ES-I3 (cell line): ENCODE results near the gene GSK3A.
"Not testable (repeated sequence)": the region's sequence is repeated elsewhere in the genome, so short reads cannot be mapped to it uniquely, and the experiment has no call there.

Experiments used
- H3K36me3 ChIP-seq: 2 replicates; pipeline ENCODE4 v1.6.1; 2013; ENCODE audit warnings: mild to moderate bottlenecking, low read length, control low read depth, moderate library complexity; ENCODE audit not compliant: insufficient read depth
- H3K4me1 ChIP-seq: 2 replicates; pipeline ENCODE4 v1.6.1; 2013; ENCODE audit warnings: mild to moderate bottlenecking, control low read depth, low read length; ENCODE audit not compliant: insufficient read depth
- H3K9ac ChIP-seq: 2 replicates; pipeline ENCODE4 v1.6.1; 2013; ENCODE audit warnings: low read depth, mild to moderate bottlenecking, low read length, moderate library complexity
- H3K9me3 ChIP-seq: 2 replicates; pipeline ENCODE4 v1.6.1; 2013; ENCODE audit warnings: mild to moderate bottlenecking, low read length, moderate library complexity; ENCODE audit not compliant: control insufficient read depth, insufficient read depth

The GSK3A gene

GRCh38 chr19:42268142-42268703 is 25.8 kb upstream of the GSK3A start:
- Histone ChIP-seq H3K4me1 (peaks cover 19% of the 10 kb centered on the region), H3K9ac (peak overlapping the region; percentile 92), H3K9me3 (no peaks in the 10 kb centered on the region), H3K36me3 (no peaks in the 10 kb centered on the region)

GRCh38 chr19:42267644-42268141 is 25.3 kb upstream of the GSK3A start:
- no peaks in the 10 kb centered on the region for H3K9me3 ChIP-seq
- no peaks in the 10 kb centered on the region for H3K36me3 ChIP-seq
- H3K9ac ChIP-seq, result peak overlapping the region; percentile 92
- peaks cover 19% of the 10 kb centered on the region for H3K4me1 ChIP-seq

GRCh38 chr19:42266928-42267603 is 24.7 kb upstream of the GSK3A start:
- not testable (repeated sequence) for H3K36me3 ChIP-seq, H3K9me3 ChIP-seq, H3K9ac ChIP-seq
- peaks cover 19% of the 10 kb centered on the region for H3K4me1 ChIP-seq

GRCh38 chr19:42266105-42266504 is 23.7 kb upstream of the GSK3A start:
- H3K9me3 ChIP-seq, H3K36me3 ChIP-seq, H3K9ac ChIP-seq: not testable (repeated sequence)
- peaks cover 15% of the 10 kb centered on the region for H3K4me1 ChIP-seq

- Histone ChIP-seq H3K36me3 (no peaks in the 10 kb centered on the region), H3K9ac (no peak overlapping the region), H3K4me1 (no peaks in the 10 kb centered on the region), H3K9me3 (no peaks in the 10 kb centered on the region)
Observed at GRCh38 chr19:42261763-42262162, 19.4 kb upstream of the GSK3A start.

- not testable (repeated sequence) for H3K36me3 ChIP-seq, H3K4me1 ChIP-seq, H3K9me3 ChIP-seq
Observed at GRCh38 chr19:42257842-42258241, 15.4 kb upstream of the GSK3A start.

GRCh38 chr19:42255766-42256745 is 13.7 kb upstream of the GSK3A start:
- peaks cover 15% of the 10 kb centered on the region for H3K4me1 ChIP-seq
- no peaks in the 10 kb centered on the region for H3K9me3 ChIP-seq
- H3K9ac ChIP-seq, result peak overlapping the region; percentile 59; the same call in 1 of the 2 replicates

More at GRCh38 chr19:42257842-42258241, 15.4 kb upstream of the GSK3A start:
- not testable (repeated sequence) for H3K9ac ChIP-seq

GRCh38 chr19:42254850-42255765 is 12.7 kb upstream of the GSK3A start, which contains the start of gene ERF:
Gene ERF, minus strand, starts transcription at chr19:42255128. Its CDS starts 129 bp downstream, at chr19:42254999.
- peaks cover 21% of the 10 kb centered on the region for H3K4me1 ChIP-seq
- H3K9me3 ChIP-seq, result no peaks in the 10 kb centered on the region
- H3K9ac ChIP-seq, result peak within 1 kb of the TSS; percentile 80
- 0 out of 2 replicates have a peak, but pooled peaks cover 4% of the 10 kb centered on the region for H3K36me3 ChIP-seq

More at GRCh38 chr19:42255766-42256745, 13.7 kb upstream of the GSK3A start:
- no peaks in the 10 kb centered on the region for H3K36me3 ChIP-seq

- Histone ChIP-seq H3K36me3 (0 out of 2 replicates have a peak, but pooled peaks cover 4% of the 10 kb centered on the region), H3K9ac (peak overlapping the region; percentile 80), H3K4me1 (peaks cover 21% of the 10 kb centered on the region), H3K9me3 (no peaks in the 10 kb centered on the region)
Observed at GRCh38 chr19:42254089-42254849, 11.9 kb upstream of the GSK3A start.

- 0 out of 2 replicates have a peak, but pooled peaks cover 4% of the 10 kb centered on the region for H3K36me3 ChIP-seq
- H3K9ac ChIP-seq, result peak overlapping the region; percentile 80
- no peaks in the 10 kb centered on the region for H3K9me3 ChIP-seq
- peaks cover 21% of the 10 kb centered on the region for H3K4me1 ChIP-seq
Observed at GRCh38 chr19:42253245-42254088, 11.1 kb upstream of the GSK3A start.

- H3K4me1 ChIP-seq, result peaks cover 21% of the 10 kb centered on the region
- peak overlapping the region; percentile 79 for H3K9ac ChIP-seq
- no peaks in the 10 kb centered on the region for H3K9me3 ChIP-seq
- 0 out of 2 replicates have a peak, but pooled peaks cover 4% of the 10 kb centered on the region for H3K36me3 ChIP-seq
Observed at GRCh38 chr19:42252365-42253244, 10.2 kb upstream of the GSK3A start.
